ENCODE measurements around the gene TMPRSS4.
A peak's percentile ranks its signal among the peaks of the same experiment; 100 is the strongest.

The TMPRSS4 gene

DNA sequence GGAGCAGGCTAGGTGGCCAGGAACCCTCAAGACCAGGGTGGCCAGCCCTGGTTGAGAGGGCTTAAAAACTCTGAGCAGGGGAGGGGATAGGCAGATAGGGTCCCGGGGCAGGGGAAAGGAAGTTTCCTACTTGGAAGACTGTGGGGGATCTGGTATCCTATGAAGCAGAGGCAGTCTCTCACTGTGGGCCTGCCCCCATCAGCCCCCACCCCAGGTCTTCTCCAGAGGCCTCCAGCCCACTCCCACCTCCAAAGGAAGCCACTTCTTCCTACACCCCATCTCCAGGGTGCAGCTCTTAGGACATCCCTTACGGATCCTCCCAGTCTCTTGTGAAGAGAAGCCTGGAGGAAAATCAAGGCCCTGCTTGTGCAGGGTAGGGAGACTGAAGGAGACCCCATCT, 59.5 kb downstream of the TMPRSS4 start:
- DNase-seq (ENCODE audit: low spot score), result no peak

DNA sequence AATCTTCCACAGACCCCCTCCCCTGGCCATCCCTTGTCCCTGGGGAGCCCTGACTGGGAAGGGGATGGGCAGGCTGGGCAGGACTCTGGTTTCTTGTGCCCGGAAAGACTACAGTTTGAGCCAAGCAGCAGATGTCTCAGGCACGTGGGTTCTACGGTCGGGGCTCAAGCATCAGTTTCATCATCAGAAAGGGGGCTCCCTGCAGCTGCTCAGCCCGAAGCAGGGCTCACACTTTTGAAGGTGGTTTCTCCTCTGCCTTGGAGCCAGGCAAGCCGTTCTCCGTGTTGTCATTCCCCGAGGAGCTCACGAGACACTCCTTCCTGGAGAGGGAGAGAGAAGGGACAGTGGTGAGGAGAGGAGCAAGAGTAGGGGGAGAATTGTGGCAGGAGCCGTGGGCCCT, 59.9 kb downstream of the TMPRSS4 start:
- DNase-seq (ENCODE audit: low spot score), result no peak

DNA sequence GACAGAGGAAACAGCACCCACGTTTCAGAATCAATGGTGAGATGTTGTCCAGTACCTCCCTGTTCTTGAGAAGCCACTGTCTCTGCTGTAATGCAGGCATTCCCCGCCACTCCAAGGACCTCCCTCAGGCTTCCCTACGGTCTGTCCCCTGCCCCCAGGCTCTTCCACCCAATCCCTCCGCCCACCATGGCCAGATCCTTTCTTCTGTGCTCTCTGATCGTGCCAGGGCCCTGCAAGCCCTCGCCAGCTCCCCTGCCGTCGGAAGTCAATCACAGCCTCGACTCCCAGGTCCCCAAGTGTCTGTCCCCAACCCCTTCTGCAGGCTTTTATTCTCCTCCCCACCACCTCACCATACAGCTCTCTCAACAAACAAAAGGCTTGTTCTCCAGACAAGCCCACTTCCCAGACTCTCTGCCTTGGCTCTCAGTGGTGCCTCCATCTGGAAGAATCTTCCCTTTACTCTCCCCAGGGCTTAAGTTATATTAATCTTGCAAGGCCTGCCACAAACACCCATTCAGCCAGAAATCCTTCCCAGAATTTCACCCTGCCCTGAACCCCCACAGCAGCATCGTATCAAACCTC, 62.1 kb downstream of the TMPRSS4 start:
- no peak for DNase-seq (ENCODE audit: low spot score)

DNA sequence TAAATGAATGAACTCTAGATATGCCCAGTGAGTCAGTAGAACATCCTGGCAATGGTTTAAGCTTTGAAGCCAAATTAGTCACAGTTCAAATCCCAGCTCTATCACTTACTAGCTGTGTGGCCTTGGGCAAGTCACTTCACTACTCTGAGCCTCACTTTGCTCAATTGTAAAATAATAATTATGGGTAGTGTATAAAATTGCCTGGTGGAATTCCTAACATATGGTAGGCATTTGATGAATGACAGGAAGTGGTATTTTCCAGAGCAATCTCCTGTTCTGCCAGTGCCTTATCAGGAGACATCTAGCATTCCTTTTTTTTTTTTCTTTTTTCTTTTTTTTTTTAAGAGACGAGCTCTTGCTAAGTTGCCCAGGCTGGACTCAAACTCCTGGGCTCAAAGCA, 62.7 kb downstream of the TMPRSS4 start:
- no peak for DNase-seq (ENCODE audit: low spot score)

DNA sequence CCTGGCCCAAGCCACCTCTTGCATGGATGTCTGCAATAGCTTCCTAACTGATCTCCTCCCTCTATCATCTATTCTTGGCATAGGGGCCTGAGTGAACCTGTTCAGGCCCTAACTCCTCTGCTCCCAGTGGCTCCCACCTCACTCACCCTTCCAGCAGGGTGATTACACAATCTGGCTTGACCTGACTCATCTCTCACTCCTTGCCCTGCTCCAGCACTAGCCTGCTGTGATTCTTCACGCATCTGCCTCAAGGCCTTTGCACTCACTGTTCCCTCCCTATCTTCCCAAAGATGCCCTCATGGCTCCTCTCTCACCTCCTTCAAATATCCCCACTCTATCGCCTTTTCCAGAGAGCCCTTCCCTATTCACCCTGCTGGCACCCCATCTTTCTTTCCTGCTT, 65.2 kb downstream of the TMPRSS4 start:
- DNase-seq (ENCODE audit: low spot score), result peak; percentile 26

DNA sequence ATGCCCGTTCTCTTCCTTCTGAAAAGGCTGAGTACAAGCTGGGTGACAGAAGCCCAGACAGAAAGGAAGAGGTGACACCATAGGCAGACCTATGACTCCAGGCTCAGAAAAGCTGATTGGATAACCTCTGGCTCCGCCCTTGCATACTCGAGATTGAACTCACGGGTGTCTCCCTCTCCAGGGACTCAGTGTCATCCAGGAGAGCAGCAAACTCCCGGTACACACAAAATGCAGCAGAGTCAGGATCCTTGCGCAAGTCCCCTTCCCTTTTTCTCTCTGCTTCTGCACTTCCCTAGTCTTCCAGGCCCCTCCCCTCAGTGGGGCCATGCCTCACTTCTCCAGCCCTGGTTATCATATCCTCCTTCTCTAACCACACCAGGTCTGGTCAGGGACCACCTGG, 65.9 kb downstream of the TMPRSS4 start:
- DNase-seq (ENCODE audit: low spot score), result no peak

DNA sequence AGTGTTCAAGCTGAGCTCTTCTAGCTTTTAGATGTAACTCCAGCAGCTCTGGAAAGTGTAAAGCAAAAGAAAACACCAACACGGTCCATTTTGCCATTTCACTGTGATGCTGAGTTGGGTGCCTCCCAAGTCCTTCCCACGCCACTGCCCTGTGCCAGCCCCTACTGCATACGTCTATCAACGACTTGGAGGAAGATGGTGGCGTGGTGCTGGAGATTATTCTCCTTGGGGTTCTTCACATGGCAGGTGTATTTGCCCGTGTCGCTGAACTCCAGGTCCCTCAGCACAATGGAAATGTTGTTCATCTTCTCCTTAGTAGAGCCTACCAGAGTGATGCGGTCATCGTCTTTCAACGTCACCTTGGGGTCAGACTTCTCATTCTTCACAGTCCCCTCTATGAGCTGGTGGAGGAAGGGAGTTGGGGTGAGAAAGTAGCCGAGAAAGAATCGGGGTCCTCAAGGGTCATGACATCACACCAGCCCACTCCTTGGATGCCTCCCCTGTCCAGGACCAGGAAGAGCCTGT, 66.8 kb downstream of the TMPRSS4 start:
- no peak for DNase-seq (ENCODE audit: low spot score)

DNA sequence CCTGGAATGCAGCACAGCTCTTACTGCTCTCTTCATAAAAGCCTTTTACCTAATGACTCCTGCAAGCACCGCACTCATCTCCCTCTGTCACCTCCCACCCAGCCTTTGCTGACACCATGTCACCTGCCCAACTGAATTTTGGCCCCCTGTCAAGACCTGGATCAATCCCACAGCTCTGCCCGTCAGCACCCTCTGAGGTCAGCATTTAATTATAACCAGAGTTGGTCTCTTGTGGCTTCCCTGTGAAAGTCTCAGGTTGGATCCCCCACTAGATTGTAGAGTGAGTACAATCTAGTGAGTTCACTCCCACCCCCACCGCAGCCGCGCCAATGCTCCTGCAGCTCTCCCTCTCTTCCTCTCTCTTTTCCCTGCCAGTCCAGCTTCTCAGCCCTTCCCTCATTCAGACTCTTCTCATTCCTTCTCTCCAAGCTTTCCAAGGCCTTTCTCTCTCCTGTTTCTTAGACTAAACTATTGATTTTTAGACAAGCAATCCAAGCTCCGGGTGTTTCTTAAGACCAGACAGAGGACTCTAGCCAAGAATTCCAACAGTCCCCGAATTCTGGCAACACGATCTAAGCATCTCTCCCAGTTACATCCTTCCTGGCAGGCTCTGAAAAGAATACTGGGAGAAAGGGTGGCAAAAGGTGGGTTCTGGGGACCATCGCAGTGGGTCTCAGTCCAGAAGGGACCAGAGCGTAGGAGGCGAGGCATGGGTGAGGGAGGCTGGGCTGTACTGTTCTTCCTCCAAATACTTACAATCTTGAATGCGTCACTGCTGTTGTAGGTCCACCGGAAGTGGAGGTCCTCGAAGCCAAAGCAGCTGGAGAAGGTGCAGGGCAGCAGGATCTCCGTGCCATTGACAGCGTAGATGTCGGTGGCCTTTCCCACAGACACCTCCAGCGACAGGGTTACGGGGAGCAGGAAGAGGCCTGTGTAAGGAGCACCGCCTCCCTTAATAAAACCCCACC, 67.7 kb downstream of the TMPRSS4 start:
- DNase-seq (ENCODE audit: low spot score), result no peak

DNA sequence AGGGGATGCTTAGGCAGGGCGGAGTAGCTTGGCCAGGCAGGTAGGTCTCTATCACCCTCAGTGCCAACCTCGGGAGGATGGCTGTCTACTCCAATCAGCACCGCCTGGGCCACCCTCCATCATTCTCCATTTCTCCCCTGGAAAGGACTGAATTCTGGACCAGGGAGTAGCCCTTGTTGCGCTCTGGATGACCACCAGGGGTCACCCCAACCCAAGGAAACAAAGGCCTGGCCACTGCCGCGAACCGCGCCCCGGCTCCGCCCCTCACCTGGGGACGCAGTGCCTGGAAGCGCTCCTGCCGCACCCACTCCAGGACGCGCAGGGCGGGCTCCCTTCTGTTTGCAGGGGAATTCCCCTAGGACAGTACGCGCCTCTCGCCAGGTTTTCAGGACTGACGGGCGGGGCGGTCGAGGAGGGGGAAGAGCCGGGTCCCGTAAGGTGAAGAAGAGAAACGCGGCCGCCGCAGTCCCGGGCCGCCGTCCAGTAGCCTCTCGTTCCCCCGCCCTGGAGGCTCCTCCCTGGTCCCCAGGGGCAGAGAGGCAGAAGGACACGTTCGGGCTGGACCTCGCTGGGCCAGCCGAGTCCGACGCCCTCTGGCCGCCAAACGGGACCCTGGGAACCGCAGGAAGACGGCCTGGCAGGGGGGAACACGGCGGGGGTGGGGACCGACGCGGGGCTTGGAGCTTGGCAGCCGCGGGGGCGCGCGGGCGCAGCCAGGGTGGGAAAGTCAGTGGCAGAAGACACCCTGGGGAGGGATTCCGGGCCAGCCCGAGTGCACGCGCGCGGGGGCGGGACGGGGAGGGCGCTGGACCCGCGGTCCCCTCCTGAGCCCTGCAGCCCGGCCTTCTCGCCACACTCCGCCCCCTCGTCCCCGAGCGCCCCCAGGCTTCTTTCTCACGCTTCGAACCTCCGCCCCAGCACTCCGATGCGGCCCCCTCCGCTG, 68.7 kb downstream of the TMPRSS4 start:
- peak; percentile 92 for DNase-seq (ENCODE audit: low spot score)

DNA sequence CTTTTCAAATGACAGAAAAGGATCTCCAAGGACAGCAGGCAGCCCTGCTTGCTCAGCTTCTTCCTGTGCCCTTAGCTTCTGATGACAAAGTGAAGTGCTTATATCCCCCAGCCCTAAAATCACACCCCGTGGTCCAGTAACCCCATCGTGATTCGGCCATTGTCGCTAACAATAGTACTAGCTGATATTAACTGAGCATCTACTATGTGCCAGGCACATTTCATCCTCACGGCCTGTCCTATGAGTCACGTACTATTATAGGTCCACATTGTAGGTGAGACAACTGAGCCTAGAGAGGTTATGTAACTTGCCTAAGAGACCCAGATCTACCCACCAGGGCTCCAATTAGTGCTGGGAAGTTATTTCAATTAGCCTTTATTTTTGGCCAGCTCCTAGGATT, 69.7 kb downstream of the TMPRSS4 start:
- no peak for DNase-seq (ENCODE audit: low spot score)

DNA sequence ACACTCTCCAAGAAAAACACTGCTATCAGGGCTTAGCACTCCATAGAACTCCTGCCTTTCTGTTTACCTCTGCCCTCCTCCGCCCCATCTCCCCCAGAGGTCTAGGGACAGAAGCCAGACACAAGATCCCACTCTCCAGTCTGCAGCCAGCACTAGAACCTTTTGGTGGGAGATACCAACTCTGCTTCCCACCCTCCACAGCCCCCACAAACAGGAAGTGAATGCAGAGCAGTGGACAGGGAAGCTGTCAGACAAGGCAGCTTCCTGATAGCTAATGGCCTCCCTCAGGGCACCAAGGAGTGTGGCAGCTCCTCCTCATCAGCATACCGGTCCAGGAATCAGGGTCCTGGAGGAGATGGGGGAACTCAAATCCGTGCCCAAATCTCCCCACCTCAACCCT, 70.6 kb downstream of the TMPRSS4 start:
- DNase-seq (ENCODE audit: low spot score), result no peak

DNA sequence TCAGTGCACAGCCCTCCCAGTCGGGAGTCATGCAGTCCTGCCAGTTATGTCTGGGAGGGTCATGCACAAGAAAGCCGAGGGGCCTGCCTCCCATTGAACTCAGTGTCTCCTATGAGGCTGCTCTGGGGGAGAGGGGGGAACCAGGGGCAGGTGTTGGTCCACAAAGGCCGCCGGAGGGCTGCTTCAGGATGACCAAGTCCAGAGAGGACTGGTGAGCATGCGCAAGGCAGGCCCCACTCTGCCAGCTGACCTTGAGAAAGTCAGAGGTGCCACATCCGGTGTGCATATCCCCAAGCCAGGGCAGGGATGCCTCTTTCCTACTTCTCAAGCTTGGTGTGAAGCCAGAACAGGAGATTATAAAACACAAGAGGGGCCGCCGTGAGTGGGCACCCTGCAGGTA, 71.4 kb downstream of the TMPRSS4 start:
- no peak for DNase-seq (ENCODE audit: low spot score)

DNA sequence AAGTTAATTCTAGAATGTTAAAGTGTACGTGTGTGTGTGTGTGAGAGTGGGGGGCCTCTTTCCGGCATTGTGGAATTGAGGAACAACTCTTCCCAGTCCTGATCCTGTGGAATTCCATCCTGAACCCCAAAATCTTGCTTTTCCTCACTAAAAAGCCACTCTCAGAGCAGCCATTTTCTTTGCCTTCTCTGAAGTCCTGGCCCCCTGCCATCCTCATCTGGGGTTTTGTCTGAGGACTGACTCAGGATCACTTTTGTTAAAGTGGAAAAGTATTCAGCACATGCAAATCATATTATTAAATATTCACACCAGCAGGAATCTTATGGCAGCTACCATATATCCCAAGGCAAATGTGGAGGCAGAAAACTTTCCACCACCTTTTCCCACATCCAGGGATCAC, 72.0 kb downstream of the TMPRSS4 start:
- DNase-seq (ENCODE audit: low spot score), result no peak

DNA sequence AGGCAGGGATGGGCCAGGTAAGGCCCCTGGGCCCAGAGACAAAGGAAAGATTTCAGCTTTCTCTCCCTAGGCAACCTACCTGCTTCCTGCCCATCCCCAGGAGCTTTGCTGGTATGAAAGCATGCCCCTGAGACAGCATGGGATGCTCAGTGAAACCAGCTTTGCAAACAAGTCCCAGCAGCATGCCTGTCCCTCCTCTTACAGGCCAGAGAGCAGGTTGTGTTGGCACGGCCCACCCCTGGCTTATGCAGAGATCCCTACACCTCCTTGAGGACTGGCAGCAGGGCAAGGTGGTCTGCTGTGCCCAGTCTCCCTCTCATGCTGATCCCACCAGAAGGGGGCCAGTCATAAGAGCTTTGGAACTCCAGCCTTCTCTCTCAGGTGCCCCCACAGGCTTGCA, 72.6 kb downstream of the TMPRSS4 start:
- no peak for DNase-seq (ENCODE audit: low spot score)

DNA sequence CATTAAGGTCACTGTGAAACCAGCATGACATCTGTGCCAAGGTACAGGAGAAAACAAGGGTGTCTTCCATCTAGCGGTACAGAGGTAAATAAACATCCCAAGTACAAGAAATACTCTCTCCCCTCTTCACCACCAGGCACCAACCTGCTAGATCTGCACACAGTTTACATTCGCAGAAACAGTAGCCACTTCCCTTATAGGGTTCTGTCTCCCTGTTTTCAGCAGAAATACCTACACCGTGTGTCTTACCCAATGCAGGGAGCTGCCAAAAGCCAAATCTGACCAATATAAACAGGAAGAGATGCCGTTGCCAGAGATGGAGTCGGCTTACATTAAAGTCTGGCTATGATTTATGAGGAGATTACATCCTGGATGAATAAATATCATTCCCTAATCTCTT, 74.6 kb downstream of the TMPRSS4 start:
- DNase-seq (ENCODE audit: low spot score), result no peak

DNA sequence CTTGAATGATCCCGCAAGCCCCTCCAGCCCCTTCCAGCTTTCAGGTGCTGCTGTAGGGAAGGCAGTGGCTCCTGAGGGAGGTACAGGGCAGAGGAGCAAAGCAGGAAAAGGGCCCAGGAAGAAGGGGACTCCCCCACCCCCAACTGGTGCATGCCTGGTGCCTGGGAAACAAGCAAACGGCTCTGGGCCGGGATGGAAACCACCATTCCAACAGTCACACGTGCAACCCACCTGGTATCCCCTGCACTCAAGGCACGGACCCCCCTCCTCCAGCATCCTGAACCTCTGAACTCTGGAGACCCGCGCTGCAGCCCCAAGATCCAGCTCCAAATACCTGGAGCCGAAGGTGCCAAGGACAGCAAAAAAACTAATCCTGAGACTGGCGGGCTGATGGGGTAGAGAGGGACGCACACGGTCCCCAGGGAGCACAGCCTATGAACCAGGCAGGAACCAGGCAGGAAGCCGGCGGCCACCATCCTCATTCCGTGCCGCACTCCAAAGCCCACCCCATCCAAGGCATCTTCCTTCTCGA, 75.2 kb downstream of the TMPRSS4 start:
- DNase-seq (ENCODE audit: low spot score), result no peak

DNA sequence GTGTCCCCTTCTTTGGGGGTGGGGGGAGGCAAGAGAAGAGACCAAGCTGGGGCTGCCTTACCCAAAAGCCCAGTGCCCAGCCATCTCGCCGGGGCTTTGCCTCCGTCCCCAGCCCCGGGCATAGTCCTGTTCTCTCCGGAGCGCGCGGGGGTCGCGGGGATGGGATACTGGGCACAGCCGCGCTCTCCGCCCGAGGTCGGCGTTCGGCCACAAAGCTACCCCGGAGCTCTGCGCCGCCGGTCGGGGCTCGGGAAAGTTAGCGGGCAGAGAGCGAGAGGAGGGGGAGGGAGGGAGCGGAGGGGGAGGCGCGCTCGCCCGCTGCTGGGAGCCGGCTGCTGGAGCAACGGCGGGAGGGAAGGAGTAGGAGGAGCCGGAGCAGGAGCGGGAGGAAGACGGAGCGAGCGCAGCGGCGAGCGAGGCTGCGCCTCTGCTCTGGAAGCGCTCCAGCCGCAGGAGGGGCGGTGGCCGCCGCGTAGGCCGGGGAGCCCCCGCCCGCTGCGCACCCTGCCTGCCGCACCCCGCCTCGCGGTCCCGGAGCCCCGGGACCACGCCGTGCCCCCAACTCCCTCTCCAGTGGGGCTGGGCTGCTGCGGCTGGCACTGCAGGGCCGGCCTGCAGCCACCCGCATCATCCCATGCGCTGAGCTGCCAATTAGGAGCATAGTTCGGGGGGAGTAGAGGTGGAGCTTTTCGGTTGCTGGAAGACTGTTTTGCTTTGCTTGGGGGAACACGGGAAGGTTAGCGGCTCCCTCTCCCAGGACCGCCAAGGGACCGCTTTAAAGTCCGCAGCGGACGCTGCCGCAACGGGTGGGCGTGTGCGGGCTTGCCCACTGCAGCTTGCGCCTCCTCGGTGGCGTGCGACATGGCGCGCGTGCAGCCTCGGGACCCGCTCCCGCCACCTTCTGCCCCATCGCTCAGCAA, 75.9 kb downstream of the TMPRSS4 start, which contains the start of gene SCN4B:
Gene SCN4B (minus strand): TSS at position 272 of the 920 bp plus-strand sequence. CDS start 150 bp downstream, at position 122.
- DNase-seq (ENCODE audit: low spot score), result peak; percentile 71

DNA sequence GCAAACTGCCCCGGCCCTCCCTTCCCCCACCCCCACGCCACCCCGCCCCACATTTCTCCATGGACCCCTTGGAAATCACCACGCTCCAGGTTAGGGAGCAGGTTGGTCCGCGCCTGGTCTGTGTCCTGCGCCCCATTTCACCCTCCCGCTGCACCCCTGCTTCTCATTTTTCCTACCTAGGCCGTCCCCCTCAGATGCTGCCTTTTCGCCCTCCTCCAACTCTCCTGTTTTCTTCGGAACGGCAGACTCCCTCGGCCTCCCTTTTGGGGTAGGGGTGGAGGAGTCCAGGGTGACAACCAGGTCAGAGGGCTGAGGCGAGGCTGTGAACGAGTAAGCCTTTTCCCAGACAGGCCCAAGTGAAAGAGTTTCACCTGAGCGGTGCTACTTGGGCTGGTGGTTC, 76.6 kb downstream of the TMPRSS4 start:
- DNase-seq (ENCODE audit: low spot score), result no peak

DNA sequence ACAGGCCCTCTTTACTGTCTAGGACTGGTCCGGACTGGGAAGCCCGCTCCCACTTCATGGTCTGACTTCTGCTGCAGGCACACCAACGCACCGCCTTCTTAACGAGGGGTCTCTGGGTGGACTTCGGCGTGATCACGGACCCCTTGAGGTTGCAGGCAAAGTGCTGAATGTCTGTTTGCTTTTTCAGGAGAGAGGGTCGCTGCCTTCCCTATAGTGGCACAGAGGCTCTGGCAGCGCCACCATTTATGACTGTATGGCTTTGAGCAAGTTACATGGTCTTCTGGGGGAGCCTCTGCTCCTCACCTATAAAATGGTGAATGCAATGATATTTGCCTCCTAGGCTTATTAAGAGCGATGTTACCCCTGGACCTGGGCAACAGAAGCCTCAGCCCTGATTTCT, 77.1 kb downstream of the TMPRSS4 start:
- DNase-seq (ENCODE audit: low spot score), result no peak

DNA sequence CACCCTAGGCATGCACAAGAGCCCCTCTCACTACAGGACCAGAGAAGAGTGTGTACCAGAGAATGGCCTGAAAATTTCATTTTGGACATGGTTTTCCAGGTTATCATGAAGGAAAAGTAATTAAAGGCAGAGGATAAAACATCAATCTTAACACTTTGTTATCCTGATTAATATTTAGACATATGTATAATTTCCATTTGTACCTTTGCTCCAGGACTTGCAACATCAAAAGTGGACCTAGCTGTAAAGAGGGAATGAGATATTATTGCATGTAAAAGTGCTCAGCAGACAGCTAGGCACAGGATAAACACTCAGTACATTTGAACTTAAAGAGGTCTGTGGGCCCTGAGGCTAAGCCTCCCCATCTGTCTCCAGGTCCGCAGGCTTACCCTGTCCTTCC, 77.8 kb downstream of the TMPRSS4 start:
- no peak for DNase-seq (ENCODE audit: low spot score)

Measured in AG08395 (cell line).